GM18511 (cell line): Measurements from ENCODE around the gene ACOX3.
"Not testable (repeated sequence)": the region's sequence is repeated elsewhere in the genome, so short reads cannot be mapped to it uniquely, and the experiment has no call there.

ENCODE experiments used
- ATAC-seq: cut with Tn5 transposase; IDR thresholded peaks from one replicate; pipeline ENCODE4 v1.9.1; 2021; ENCODE audit warnings: mild to moderate bottlenecking, moderate library complexity; ENCODE audit not compliant: unreplicated experiment

Gene ACOX3

DNA sequence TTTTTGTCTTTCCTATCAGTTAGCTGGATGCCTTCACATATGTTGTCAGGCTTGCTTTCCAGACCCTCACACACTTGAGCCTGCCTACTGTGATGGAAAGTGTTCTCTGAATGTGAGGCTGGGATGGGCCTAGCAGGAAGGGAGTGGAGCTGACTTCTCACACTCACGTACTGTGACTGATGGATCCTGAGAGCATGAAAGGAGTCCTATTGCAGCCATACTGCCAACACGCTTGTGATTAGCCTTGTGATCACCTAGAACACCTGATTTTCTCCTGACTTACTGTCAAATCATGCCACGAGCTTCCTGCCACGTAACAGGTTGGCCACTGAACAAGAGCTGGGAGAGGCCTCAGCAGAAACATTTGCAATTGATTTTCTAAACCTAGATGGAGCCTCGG is 49.9 kb downstream of the ACOX3 start:
- no peak for ATAC-seq

DNA sequence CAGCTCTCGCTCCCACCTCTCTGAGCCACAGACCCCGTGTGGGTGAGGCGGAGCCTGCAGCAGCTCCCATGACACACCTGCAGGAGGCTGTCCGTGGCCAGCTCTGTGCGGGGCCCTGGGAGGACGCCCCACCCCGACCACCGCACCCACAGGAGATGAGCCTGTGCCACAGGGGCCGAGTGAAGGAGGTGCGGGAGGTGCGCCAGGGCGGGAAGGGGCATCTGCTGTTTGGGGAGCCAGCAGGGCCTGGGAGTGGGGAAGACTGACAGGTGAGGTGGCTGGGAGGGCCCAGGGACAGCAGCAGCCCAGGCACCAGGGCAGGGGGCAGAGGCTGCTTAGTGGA is 52.0 kb downstream of the ACOX3 start:
- ATAC-seq, result no peak

- ATAC-seq, result no peak
These were observed 52.7 kb downstream of the ACOX3 start for GRCh38 chr4:8387615-8388527.

DNA sequence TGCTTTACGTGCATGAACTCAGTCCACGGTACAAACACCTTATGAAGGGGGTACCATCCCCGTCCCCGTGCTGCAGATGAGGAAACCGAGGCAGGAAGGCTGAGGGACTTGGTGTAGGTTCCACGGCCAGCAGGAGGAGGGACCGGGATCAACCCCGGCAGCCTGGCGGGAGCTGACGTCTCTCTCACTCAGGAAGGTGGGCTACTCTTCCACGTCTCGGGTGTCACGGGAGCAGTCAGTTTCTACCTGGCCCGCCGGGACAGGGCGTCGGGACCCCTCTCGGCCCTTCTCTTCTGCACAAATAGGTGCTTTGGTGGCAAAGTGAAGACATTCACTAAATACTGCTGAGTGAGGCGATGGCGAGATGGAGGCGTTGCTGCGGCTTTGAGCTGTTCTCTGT is 53.3 kb downstream of the ACOX3 start:
- ATAC-seq, result no peak

GRCh38 chr4:8386731-8387130 is 53.8 kb downstream of the ACOX3 start:
- no peak for ATAC-seq

GRCh38 chr4:8386131-8386530 is 54.4 kb downstream of the ACOX3 start:
- ATAC-seq, result not testable (repeated sequence)

GRCh38 chr4:8385611-8386010 is 54.9 kb downstream of the ACOX3 start:
- ATAC-seq, result no peak

GRCh38 chr4:8385106-8385505 is 55.4 kb downstream of the ACOX3 start:
- no peak for ATAC-seq

DNA sequence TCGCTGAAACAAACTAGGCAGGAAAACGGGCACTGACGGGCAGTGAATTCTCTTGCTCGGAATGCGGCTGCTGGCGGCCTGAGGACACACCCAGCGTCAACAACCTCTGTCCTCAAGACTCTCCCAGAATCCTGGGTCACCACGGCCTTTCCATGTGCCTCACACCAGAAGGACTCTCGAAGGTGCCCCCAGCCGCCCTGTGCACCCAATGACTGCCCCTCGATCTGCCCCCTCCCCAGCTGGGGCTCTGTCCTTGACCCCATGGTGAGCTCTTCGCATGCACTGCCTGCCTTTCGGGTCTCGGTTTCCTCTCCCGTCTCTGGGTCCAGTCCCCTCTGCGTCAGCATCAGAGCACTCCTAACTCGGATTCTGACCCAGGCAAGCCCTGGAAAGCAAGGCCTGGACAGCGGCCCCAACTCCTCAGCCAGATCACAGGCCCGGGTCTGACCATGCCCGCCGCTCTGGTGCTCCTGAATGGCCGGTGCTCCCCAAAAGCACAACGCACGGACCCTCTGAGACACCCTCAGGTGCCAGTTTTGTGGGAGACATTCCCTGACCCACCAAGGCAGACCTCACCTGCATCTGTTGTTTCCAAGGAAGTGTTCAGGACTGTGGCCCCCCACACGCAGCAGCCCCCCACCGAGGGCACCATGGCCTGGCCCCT is 56.0 kb downstream of the ACOX3 start:
- ATAC-seq, result no peak

DNA sequence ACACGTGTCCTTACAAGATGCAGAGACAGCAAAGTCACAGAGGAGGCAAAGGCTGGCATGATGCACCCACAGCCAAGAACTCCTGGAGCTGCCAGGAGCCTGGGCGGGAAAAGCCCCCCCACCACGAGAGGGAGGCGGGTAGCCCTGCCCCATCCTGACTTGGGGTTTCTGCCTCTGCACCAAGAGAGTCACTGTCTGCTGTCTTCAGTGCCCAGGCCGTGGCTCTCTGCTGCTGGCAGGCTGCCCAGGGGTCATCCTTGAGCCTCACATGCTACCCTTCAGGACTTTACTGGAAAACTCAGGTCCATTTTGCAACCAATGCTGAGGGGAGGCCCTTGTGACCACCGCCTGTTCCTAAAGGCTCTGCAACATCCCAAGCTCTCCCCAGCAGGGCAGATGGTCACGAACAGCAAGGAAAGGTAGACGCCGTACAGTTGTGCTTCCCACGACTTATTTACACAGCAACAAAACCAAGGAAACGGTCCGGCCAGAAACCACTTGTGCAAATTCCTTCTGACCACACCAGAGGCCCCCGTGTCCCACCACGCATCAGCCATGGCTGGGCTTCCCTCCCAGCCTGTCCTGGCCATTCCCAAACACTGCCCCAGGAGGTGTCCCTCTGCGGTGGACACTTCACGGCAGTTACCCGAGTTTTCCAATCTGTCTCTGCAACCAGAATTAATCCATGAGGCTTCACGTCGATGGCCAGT is 56.9 kb downstream of the ACOX3 start:
- ATAC-seq, result no peak

DNA sequence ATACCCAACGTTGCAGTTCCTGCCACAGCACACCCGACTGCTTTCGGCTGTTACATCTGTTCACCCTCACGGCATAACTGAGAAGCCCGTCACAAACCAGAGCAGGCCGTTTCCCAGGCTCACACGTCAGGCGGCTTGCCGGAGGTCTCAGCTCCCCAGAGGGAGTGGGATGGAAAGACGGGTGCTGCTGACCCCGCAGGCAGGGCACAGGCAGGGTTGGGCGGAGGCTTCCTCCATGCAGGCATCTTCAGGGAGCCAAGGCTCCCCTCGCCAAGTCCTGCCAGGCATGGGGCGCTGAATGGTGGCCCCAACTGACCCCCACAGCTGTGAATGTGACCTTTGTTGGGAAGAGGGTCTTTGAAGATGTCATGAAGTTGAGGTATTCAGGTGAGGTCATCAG is 57.5 kb downstream of the ACOX3 start:
- no peak for ATAC-seq

GRCh38 chr4:8381814-8382581 is 58.5 kb downstream of the ACOX3 start:
- ATAC-seq, result no peak

DNA sequence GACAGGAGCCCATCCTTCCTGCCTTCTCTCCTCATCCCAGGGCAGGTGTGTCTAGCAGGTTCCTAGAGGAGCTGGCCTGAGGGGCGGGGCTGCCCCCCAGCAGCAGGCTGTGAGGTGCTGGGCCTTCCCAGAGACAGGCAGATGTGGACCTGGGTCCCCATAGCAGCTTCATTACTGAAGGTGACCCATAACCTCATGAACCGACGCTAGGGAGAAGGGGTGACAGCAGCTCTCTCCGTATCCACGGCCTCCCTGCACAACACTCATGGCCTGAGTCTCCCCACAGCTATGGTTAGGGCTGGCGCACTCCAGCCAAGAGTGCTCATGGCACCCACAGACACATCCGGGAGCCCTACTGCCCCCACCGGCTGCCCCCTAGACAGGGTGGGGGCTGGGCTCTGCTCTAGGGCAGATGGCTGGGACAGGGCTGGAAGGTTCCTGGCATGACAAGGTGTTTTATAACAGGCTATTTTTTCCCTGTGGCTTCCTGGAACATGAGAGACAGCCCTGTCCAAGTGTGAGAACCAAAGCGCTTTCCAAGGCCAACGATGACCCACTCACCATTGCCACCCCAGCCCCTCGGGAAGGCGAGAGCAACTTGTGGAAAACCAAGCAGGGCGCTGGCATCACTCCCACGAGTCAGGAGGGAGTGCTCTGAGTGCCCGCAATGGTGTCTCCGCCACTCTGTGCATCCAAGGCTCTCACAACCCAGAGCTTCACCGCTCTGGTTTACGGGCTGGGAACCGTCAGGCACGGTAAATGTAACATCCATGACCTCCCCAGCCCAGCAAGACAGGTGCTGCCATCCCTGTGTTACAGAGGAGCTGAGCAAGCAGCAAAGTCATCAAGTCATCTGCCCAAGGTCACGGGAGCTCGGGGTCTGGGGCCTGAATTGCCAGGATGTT is 59.8 kb downstream of the ACOX3 start:
- no peak for ATAC-seq

- ATAC-seq, result no peak
These were observed 60.8 kb downstream of the ACOX3 start for GRCh38 chr4:8379771-8380170.

DNA sequence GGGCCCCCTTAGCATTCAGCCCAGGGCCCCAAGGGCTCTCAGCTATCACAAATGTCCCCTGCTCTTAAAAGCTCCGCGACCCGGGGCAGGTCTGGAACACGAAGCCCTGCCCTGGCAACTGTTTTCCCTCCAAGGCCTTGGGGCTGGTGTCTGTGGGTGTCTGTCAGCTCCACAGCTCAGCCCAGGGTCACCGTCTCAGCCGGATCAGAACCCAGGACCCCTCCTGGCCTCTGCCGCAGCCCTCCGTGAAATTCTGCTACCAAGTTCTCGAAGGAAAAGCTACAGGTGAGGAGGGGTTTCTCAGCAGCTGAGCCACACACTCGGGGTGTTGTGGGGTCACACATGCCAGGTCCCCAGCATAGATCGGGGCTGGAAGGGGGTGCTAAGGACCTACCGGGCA is 61.2 kb downstream of the ACOX3 start:
- ATAC-seq, result no peak

DNA sequence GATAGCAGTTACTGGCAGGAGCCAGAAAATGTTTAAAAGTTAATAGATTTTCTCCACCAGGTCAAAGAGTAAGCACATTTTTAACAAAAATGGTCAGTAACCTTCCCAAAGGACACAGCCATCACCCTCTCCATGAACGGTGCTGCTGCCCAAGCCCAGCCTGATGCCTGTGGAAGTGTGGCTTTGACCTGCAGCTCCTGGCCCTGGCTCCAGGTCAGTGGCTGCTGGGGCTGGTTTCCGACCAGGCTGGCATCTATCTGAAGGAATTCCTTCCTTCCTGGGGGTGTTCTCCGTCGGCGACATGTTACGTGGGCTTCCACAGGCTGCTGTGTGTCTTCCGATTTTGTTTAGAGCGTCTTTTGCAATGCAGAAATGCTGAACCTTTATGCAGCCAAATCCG is 61.7 kb downstream of the ACOX3 start:
- ATAC-seq, result no peak

DNA sequence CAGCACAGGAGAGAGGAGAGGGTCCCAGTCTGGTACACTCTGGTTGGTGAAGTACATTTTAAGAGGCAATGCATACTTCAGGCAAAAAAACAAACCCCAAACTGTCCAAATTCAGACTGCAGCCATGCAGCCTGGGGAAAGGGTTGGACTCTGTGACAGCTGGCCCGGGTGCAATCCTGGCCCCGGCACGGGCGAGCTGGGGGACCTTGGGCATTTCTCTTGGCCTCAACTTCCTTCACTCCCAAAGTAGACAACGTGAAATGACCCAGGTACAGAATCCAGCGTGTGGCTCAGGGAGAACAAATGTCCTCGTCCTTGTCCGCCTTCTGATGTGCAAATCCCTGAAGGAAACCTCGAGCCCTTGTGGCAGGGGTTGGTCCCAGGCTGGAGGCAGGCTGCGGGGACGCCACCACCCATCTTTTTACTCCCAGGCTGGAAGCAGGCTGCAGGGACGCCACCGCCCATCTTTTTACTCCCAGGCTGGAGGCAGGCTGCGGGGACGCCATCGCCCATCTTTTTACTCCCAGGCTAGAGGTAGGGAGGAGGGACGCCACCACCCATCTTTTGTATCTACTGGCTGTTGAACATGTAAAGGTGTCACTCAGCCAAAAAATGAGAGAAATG is 62.3 kb downstream of the ACOX3 start:
- ATAC-seq, result no peak

DNA sequence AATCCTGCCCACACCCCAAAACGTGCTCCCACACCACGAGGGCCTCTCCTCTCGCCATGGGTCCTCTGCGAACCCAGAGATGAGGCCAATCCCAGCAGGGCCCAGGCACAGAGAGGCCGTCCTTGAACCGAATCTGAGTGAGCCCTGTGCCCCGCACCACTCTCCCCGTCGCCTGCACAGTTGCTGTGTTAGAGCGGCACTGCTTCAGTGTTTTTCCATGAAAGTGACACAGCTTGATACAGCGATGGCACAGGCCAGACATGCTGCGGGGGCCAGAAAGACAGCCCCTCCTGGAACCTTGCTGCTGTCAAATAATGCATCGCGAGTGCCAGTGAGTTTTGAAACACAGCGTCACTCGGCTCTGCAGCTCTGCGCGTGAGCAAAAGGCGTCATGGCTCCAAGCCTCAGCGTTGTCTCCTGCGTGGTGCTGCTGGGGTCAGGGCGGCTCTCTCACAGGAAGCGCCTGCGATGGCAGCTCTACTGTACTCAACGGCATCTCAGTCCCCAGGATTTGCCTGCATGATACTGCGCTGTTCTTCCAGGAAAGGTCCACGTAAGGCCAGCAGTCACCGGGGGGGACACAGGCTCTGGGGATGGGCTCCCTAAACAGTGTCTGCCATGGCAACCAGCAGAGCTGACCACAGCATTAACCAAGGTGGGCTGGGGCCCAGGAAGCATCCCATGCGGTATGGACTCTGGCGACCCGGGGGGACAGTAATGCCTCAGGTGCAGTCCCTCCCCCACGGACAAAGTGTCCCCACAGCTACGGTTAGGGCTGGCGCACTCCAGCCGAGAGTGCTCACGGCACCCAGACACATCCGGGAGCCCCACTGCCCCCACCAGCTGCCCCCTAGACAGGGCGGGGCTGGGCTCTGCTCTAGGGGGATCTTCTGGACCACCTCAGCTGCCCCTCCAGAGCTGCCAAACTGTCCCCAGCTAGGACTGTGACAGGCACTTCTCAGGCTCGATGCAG is 63.1 kb downstream of the ACOX3 start:
- ATAC-seq, result no peak
